Mucosa of descending colon (tissue), 3 donors: ENCODE data around the gene IL16. TPM values are rescaled to one million over a fixed set of nuclear protein-coding genes. Genes with fewer than 3 reads are reported as not detected.

ENCODE experiments used
- ATAC-seq: fragments of 200-7000 bp; cut with Tn5 transposase; one replicate; pipeline ENCODE4 v1.9.1; 2020; ENCODE audit warnings: mild to moderate bottlenecking, moderate library complexity
- DNase-seq, 3 donors: peaks; one replicate each; pipeline ENCODE4 v3.0.0-alpha.2; 2020
- H3K36me3 ChIP-seq: fragments of 200-600 bp; one replicate; pipeline ENCODE4 v1.8.0; 2021; ENCODE audit warnings: low read depth, mild to moderate bottlenecking
- H3K4me1 ChIP-seq: fragments of 200-600 bp; one replicate; pipeline ENCODE4 v1.8.0; 2021; ENCODE audit warnings: low read depth, mild to moderate bottlenecking
- H3K4me3 ChIP-seq: fragments of 200-600 bp; one replicate; pipeline ENCODE4 v1.8.0; 2021; ENCODE audit warnings: mild to moderate bottlenecking
- H3K9me3 ChIP-seq: fragments of 200-600 bp; one replicate; pipeline ENCODE4 v1.8.0; 2021; ENCODE audit warnings: mild to moderate bottlenecking
- CTCF ChIP-seq: fragments of 200-600 bp; IDR thresholded peaks from one replicate; pipeline ENCODE4 v1.8.0; 2022; ENCODE audit warnings: antibody characterized with exemption, mild to moderate bottlenecking
- intact Hi-C, 2 donors: fragments of 100-400 bp; cut with DNase I in 1 of 2; cut with micrococcal nuclease in 1 of 2; formaldehyde crosslinking; loops; one replicate each; pipeline versions ENCODE4 v1.11.0 to v1.11.1; 2022; cut with DNase I, micrococcal nuclease
- total RNA-seq, 3 donors: library from RNA; stranded (reverse); fragmentation: NEBNext Ultra II Directional in 2 of 3; extraction: Animal tissue kit (Norgen Biotek cat#: 25700) in 2 of 3; gene quantifications; one replicate each; pipeline versions ENCODE4 v1.2.1 to v1.2.4, GENCODE V29; 2021 to 2023
- donor health status: DM: no; HTN: no; CAD: no; lungs with moderate emphysema.
- donor health status: DM: no; HTN: no; CAD: no.
- donor health status: DM: no; HTN: yes; CAD: no.

The IL16 gene
- total RNA-seq, 3 donors from 2014 or later, result 6.2 to 9.5 (median 8.4) TPM

DNA sequence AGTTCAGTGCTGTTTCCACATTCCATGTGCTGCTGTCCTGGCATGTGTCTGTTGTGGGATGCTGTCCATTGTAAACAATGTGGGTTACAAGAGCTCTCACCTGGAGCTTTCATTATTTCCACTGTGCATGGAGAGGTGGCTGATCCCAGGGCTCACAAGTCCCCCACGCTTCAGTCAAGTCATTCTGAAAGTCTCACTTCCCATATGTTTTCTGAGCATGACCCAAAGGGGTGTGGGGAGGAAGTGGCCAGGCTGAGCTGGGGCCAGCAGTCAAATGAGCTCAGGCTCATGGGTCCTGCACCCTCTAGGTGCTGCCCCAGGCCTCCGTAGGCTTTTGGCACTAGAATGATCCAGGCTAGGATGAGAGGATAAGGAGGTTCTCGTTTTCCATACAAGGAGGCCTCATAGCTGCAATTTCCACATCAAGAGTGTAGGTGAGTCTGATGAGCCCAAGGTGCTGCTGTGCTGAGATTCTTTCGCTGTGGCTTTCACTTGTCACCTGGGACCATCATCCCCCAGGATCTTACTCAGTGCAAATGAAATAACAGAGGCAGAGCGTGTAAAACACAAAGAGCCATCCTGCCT is 105.2 kb downstream of the IL16 start:
- ATAC-seq (peak; percentile 67), DNase-seq (peak in 2 of 3 donors; percentile 46 to 78)
- intact Hi-C loops, result no loop called here
- peaks cover 5% of the 10 kb centered on the region for H3K4me1 ChIP-seq
- no peak overlapping the region for H3K4me3 ChIP-seq
- H3K36me3 ChIP-seq, result no peaks in the 10 kb centered on the region
- H3K9me3 ChIP-seq, result no peaks in the 10 kb centered on the region
- no peak for TF ChIP-seq CTCF

DNA sequence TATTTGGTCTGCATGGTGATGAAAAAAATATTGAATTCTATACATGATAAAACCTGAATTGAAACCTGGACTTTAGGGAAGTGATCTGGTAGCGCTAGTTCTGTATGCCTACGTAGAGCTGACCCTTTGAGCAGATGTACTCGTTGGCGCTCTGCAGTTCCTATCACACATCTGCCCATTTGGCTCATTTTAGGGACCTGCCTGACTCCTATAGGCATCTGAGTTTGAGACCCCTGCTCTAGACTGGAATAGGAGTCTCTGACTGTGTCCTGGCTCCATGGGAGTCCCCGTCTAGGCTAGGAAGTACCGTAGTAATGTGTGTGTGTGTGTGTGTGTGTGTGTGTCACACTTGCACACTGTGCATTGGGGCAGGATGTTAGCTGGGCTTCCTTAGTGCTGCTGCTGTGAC is 106.0 kb downstream of the IL16 start:
- DNase-seq (no peak), ATAC-seq (peak; percentile 34)
- no peaks in the 10 kb centered on the region for H3K36me3 ChIP-seq

DNA sequence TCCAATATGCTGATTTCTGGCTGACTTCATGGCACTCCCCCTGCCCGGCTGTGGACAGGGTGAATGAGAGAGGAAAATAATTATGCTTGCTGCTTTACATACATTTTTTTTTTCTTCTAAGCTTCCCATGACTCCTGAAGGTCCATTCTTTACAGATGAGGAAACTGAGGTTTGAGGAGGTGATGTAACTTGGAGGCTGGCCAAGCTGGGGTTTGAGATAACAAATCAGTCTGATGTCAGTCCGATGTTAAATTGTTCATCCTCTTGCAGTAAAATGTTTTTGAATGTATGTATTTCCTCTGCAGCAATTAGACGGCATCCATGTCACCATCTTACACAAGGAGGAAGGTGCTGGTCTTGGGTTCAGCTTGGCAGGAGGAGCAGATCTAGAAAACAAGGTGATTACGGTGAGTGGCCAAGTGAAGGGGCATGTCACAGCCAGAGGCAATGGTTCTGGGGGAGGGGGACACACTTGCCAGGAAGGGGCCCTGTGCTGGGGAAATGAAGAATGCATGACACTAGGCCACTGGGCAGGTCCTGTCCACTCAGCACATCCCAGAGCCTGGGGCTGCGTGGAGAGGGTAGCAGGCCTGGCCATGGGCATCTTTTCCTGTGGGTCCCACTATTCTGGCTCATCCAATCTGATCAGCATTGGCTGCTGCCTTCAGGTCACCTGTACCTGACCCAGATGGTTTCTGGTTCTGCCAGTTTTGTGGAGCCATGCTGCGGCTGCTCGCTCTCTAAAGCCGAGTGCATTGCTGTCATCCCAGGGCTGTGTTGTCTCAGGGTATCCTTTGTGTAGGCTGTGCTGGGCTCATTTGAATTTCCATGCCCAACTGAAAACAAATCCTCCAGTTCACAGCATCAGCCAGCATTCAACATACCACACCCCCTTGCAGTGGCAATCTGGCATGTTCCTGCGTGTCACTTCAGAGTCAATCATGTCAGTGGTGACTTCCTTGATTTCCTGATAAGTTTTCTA is 106.9 kb downstream of the IL16 start:
- peaks cover 5% of the 10 kb centered on the region for H3K4me1 ChIP-seq
- no peak for ATAC-seq
- DNase-seq, result no peak
- no peaks in the 10 kb centered on the region for H3K36me3 ChIP-seq
- no peaks in the 10 kb centered on the region for H3K9me3 ChIP-seq
- no peak for TF ChIP-seq CTCF
- H3K4me3 ChIP-seq, result no peak overlapping the region
- intact Hi-C loops, result no loop called here

More for the DNA sequence above, 106.0 kb downstream of the IL16 start:
- intact Hi-C loops, result no loop called here
- no peak for TF ChIP-seq CTCF
- Histone ChIP-seq H3K4me1 (peaks cover 5% of the 10 kb centered on the region), H3K9me3 (no peaks in the 10 kb centered on the region), H3K4me3 (no peak overlapping the region)

DNA sequence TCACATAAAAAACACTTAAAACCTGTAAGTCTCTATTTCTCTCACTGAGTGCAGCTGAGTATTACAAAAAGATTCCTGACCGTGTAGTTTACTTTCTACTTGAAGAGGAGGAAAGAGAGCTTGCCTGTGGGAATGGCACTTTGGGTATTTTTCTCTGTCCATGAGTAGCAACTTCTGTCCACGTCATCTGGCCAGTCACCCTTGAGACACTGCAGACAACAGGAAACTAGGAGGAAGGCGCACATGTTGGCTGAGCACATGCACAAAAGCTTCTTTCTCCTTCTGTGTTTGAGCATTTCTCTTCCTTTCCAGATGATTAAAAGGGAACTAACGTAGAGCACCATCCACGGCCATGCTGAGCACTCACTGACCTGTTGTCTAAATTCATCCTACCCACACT is 107.5 kb downstream of the IL16 start:
- no peaks in the 10 kb centered on the region for H3K9me3 ChIP-seq
- no peaks in the 10 kb centered on the region for H3K36me3 ChIP-seq
- DNase-seq, result no peak
- H3K4me1 ChIP-seq, result peaks cover 5% of the 10 kb centered on the region
- no peak overlapping the region for H3K4me3 ChIP-seq
- no peak for TF ChIP-seq CTCF
- ATAC-seq, result no peak
- intact Hi-C loops, result no loop called here

- Histone ChIP-seq H3K4me1 (peaks cover 9% of the 10 kb centered on the region), H3K4me3 (no peak overlapping the region), H3K9me3 (no peaks in the 10 kb centered on the region), H3K36me3 (no peaks in the 10 kb centered on the region)
- no peak for DNase-seq
- intact Hi-C loops, result no loop called here
- no peak for ATAC-seq
- TF ChIP-seq CTCF, result no peak
These were observed 111.6 kb downstream of the IL16 start for GRCh38 chr15:81308260-81308659.
